Mucosa of stomach (tissue), 1 donor: ENCODE data around the gene HOXD12.

Experiments used
- H3K27me3 ChIP-seq: one replicate; pipeline ENCODE4 v1.7.0; 2013; ENCODE audit warnings: mild to moderate bottlenecking, low read length; ENCODE audit not compliant: control insufficient read depth, insufficient read depth
- H3K36me3 ChIP-seq: one replicate; pipeline ENCODE4 v1.7.0; 2013; ENCODE audit warnings: low read length; ENCODE audit not compliant: control insufficient read depth, insufficient read depth
- H3K4me1 ChIP-seq: one replicate; pipeline ENCODE4 v1.7.0; 2013; ENCODE audit warnings: mild to moderate bottlenecking, low read length; ENCODE audit not compliant: control insufficient read depth, insufficient read depth
- H3K4me3 ChIP-seq: one replicate; pipeline ENCODE4 v1.7.0; 2013; ENCODE audit warnings: low read length
- H3K9ac ChIP-seq: one replicate; pipeline ENCODE4 v1.7.0; 2013; ENCODE audit warnings: mild to moderate bottlenecking, low read length, moderate library complexity
- H3K9me3 ChIP-seq: one replicate; pipeline ENCODE4 v1.7.0; 2013; ENCODE audit warnings: mild to moderate bottlenecking, low read length, moderate library complexity; ENCODE audit not compliant: control insufficient read depth
- donor health status: Pancreatic carcinoma.

The HOXD12 gene

DNA sequence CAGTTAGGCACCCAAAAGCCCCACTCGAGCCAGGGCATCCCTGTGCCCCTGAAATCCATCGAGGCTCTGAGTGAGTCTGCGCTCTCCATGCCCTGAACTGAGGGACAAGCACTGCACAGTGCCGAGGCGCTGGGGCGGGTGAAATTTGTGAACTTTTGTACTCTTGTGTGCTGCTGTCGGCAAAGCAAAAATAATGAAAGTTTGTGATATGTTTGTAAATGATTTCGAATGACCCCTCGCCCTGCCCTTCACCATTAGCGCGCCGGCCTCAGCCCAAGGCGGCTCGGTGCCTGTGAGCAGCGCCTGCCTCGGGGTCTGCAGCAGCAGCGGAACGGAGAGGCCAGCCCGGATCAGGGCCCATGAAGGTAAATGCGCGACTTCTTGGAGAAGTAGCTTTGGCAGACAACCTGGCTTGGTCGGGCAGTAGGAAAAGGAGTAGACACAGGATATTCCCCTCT, 49.9 kb downstream of the HOXD12 start:
- H3K9ac ChIP-seq, result no peak overlapping the region
- H3K27me3 ChIP-seq, result peaks cover 95% of the 10 kb centered on the region
- H3K4me1 ChIP-seq, result no peaks in the 10 kb centered on the region
- H3K9me3 ChIP-seq, result no peaks in the 10 kb centered on the region
- no peak overlapping the region for H3K4me3 ChIP-seq
- no peaks in the 10 kb centered on the region for H3K36me3 ChIP-seq

- H3K9me3 ChIP-seq, result no peaks in the 10 kb centered on the region
- no peak overlapping the region for H3K9ac ChIP-seq
- H3K4me3 ChIP-seq, result no peak overlapping the region
- no peaks in the 10 kb centered on the region for H3K36me3 ChIP-seq
- no peaks in the 10 kb centered on the region for H3K4me1 ChIP-seq
- peaks cover 95% of the 10 kb centered on the region for H3K27me3 ChIP-seq
Observed at GRCh38 chr2:176149939-176150583, 50.5 kb downstream of the HOXD12 start.

- peaks cover 97% of the 10 kb centered on the region for H3K27me3 ChIP-seq
- H3K4me3 ChIP-seq, result no peak overlapping the region
- no peaks in the 10 kb centered on the region for H3K9me3 ChIP-seq
- no peaks in the 10 kb centered on the region for H3K4me1 ChIP-seq
- H3K36me3 ChIP-seq, result no peaks in the 10 kb centered on the region
- H3K9ac ChIP-seq, result no peak overlapping the region
Observed at GRCh38 chr2:176150584-176151441, 51.2 kb downstream of the HOXD12 start.

- Histone ChIP-seq H3K4me3 (no peak within 1 kb of the TSS), H3K4me1 (no peaks in the 10 kb centered on the region), H3K36me3 (no peaks in the 10 kb centered on the region), H3K9me3 (no peaks in the 10 kb centered on the region), H3K27me3 (peaks cover 97% of the 10 kb centered on the region), H3K9ac (no peak within 1 kb of the TSS)
Observed at GRCh38 chr2:176151442-176152287, 52.1 kb downstream of the HOXD12 start, which contains the start of gene HOXD4. Gene HOXD4, plus strand, starts transcription at chr2:176151550. Its CDS starts 84 bp downstream, at chr2:176151634.
